ENCODE data around the gene DHX29.
A peak's percentile ranks its signal among the peaks of the same experiment; 100 is the strongest.

DHX29 gene

DNA sequence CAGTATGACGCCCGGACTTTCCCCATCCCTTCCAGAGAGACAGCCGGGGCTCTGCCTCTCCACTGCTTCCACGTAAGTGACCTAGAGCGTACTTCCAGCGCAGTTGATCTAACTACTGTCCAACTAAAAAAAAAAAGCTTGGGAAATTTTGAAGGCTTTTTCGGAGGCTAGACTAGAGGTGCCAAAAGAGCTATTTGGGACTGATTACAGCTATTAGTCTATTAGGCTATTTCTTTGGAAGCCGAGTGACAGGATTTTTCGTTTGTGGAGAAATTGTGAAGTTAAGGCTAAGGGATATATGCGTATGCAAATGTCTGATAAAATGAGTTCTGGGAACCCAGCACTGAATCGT, 75.6 kb downstream of the DHX29 start:
- no peak for DNase-seq (ENCODE audit: low read depth)

DNA sequence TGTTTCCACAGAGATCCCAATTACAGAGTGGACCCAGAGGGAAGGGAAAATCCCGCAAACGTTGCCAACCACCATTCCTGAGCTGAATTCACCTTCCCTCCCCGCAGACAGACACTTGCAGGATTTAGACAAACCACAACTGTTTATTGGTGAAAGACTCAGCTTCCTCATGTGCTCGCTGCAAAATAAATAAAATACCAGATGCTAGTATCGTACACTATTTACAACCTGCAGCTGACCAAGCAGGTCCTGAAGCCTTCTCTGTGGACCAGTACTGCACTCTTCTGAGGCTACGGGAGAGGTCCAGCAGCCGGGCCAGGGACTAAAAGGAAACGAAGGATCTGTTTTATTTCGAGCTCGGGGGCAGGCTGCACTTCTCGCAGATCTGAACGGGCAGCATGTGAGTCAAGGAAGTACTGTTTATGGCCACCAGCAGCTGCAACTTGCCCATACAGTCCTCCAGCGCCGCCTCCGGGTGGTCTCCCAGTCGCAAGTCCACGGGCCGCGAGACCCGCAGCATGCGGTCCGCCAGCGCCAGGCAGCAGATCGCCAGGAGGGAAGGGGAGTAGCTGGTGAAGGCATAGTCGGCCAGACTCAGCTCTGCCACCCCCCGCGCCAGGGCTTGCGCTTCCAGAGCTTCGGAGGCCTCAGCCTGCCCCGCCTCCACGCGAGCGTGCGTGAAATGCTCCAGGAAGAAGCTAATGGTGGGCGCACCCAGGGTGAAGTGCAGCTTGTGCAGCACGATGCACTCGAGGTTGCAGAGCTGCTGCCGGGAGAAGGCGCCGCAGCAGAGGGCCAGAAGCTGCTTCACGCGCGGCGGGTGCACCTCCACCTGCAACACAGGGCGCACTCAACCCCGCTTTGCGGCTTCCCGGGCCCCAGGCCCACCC, 76.2 kb downstream of the DHX29 start:
- no peak for DNase-seq (ENCODE audit: low read depth)

DNA sequence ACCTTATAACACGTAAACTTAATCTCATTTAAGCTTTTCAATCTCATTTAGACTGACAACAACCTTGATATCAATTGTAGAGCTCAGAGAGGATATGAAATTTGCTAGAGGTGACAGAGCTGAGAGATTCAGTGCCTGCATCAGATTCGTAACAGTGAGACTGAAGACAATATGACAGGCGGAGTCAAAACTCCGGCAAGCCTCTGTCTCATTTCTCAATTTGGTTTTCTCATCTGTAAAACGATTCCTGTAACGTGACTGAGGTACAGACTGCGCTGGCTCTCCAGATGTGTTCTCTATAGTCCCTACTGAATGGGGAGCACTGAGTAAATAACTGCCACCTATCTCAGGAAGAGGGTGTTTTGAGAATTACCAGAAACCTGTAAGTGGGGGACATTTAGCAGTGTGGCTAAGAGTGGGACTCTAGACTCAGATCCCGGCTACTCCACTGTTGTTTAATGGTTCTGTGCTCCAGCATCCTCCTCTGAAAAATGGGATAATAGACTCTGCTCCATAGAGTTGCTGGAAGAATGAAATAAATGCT, 77.3 kb downstream of the DHX29 start:
- DNase-seq (ENCODE audit: low read depth) = no peak

GRCh38 chr5:55227664-55228430, 79.6 kb downstream of the DHX29 start:
- DNase-seq (ENCODE audit: low read depth) = no peak

GRCh38 chr5:55226934-55227663, 80.4 kb downstream of the DHX29 start, which contains the start of gene MCIDAS:
TSS of gene MCIDAS (minus strand) at chr5:55227315. CDS start at chr5:55227138, 177 bp downstream.
- no peak for DNase-seq (ENCODE audit: low read depth)

DNA sequence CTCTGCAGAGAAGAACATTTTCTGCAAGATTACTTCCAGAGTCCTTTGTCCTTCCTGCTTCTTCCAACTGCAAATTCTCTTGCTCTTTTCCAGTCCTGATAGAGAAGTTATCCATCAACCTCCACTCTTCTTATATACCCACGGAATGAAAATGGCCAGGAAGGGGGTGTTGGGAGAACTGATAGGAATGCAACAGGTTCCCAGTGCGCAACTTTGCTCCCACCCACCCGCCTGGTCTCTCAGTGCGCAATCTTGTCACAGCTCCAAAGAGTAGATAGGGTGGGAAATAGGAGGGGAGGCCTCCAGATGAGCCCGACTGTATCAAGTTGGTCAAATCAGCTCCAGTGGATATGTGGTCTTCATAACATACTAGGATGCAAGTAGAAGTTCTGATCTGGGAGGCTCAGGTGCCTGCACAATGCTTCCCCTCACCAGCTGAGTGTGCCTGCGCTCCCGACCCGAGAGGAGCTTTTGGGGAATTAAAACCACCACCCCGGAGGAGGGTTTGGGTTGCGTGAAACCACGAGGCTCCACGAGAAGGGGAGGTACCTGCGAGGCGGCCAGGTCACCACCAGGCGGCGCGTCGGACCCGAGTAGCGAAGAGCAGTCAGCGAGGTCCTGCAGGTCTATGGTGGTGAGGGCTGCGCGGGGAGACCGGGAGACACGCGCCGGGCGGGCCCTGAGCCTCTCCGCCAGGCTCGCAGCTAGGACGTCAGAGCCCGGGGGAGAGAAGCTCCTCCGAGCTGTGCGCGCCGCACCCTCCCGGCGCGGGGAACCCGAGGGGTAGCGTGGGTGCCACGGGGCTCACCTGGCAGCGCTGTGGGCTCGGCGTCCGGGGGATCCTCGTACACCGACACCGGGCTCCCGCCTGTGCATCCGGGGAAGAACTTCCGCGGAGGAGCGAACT, 81.2 kb downstream of the DHX29 start:
- peak; percentile 25 for DNase-seq (ENCODE audit: low read depth)

GRCh38 chr5:55225346-55225745, 82.1 kb downstream of the DHX29 start:
- DNase-seq (ENCODE audit: low read depth) = no peak

DNA sequence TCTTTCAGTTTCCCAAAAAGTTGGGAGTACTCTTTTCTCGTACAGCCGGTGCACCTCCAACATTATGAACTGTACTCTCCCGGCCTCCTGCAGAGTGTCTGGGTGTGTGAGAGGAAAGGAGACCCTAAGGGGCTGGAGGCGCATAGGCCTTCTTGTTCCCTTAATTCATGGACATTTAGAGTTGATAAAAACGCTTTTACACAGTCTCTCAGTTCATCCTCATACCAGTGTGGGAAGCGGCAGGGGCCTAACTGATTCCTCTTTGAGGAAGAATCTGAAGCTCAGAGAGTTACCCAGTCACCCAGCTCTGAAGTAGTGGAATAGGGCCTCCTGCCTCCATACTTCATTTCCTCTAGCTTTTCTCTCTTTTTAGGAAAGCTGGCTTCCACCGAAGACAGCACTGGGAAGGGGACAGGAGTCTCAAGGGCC, 83.7 kb downstream of the DHX29 start:
- DNase-seq (ENCODE audit: low read depth) = no peak

GRCh38 chr5:55222985-55223811, 84.3 kb downstream of the DHX29 start:
- DNase-seq (ENCODE audit: low read depth) = no peak

GRCh38 chr5:55222092-55222984, 85.2 kb downstream of the DHX29 start:
- DNase-seq (ENCODE audit: low read depth) = no peak

DNA sequence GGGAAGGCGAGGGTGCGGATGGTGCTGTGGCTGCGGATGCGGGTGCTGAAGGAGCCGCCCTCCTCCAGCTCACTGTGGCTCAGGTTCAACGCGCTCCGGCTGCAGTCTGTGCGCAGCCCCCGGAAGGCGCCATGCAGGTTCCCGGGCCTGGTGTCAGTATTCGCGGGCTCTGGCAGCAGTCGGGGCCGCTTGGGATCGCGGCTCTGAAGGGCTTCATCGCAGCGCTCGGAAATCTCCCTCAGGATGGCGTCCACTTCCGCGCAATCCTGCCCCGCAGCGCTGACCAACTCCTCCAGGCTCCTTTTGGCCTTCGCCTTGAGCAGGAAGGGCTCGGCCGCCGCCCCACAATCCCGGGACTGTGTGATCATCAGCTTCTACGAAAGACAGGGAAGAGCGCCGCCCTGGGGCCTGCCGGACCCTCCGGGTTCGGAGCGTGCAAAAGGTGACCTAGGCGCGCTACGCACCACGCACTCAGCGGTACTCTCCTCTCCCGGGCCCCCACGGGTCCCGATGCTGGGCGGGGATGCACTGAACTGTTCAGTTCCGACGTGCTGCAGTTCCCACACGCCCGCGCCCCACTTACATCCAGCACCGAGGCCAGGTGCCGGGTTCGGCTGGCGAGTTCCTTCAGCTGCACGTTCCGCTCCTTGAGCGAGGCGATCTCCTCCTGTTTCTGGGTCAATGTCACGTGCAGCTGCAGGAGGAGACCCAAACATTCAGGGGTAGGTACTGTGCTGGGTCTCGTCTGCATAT, 86.9 kb downstream of the DHX29 start:
- no peak for DNase-seq (ENCODE audit: low read depth)

- no peak for DNase-seq (ENCODE audit: low read depth)
Measured at GRCh38 chr5:55219770-55220169, 87.7 kb downstream of the DHX29 start.

DNA sequence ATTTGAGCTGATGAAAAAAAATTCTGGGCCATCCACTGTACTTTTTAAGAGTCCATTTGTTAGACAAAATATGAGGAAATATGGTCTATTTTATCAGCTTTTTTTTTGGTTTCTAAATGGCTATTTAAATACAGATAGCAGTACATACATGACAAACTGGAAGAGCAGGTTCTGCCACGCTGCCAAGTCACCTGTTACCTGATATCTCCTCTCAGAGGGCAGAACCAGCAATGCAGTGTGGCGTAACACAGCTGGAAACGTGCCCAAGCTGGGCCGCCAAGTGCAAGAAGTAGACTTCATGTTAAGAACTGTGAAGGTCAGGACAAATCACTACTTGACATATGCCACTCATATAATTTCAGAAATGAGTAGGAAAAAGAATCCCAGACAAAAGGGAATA, 88.5 kb downstream of the DHX29 start:
- no peak for DNase-seq (ENCODE audit: low read depth)

- DNase-seq (ENCODE audit: low read depth) = no peak
Measured at GRCh38 chr5:55211184-55211874, 96.2 kb downstream of the DHX29 start.

Data from CMK (cell line).